ENCODE measurements around the gene PCDHGA10. TPM values are rescaled to one million over a fixed set of nuclear protein-coding genes. Genes with fewer than 3 reads are reported as not detected.
"Not testable (repeated sequence)": the region's sequence is repeated elsewhere in the genome, so short reads cannot be mapped to it uniquely, and the experiment has no call there.

PCDHGA10 gene
- total RNA-seq, 1 experiment from 2014 or later = 1.6 TPM

- Histone ChIP-seq H3K4me1 (no peaks in the 10 kb centered on the region), H3K9me3 (replicated peaks) (peaks cover 3% of the 10 kb centered on the region; the same call in 1 of the 2 replicates), H3K36me3 (peaks cover 16% of the 10 kb centered on the region), H3K27ac (no peak overlapping the region), H3K4me3 (no peak overlapping the region), H3K27me3 (no peaks in the 10 kb centered on the region)
- no peak for DNase-seq
These were observed 18.5 kb downstream of the PCDHGA10 start for GRCh38 chr5:141431286-141431685.

- not testable (repeated sequence) for H3K27ac ChIP-seq; H3K4me1 ChIP-seq; DNase-seq; H3K4me3 ChIP-seq; H3K9me3 ChIP-seq (replicated peaks); H3K27me3 ChIP-seq
- H3K36me3 ChIP-seq = peaks cover 14% of the 10 kb centered on the region
These were observed 19.5 kb downstream of the PCDHGA10 start for GRCh38 chr5:141432308-141432707.

- H3K27ac ChIP-seq; DNase-seq; H3K4me3 ChIP-seq; H3K9me3 ChIP-seq (replicated peaks); H3K27me3 ChIP-seq; H3K4me1 ChIP-seq: not testable (repeated sequence)
- H3K36me3 ChIP-seq = peaks cover 14% of the 10 kb centered on the region
These were observed 19.9 kb downstream of the PCDHGA10 start for GRCh38 chr5:141432726-141433125.

GRCh38 chr5:141434006-141434405 is 21.2 kb downstream of the PCDHGA10 start:
- H3K36me3 ChIP-seq = peaks cover 12% of the 10 kb centered on the region
- no peaks in the 10 kb centered on the region for H3K27me3 ChIP-seq
- no peaks in the 10 kb centered on the region for H3K4me1 ChIP-seq
- H3K9me3 ChIP-seq (replicated peaks) = peaks cover 3% of the 10 kb centered on the region; the same call in 1 of the 2 replicates
- H3K4me3 ChIP-seq = no peak overlapping the region
- no peak for DNase-seq
- H3K27ac ChIP-seq = no peak overlapping the region

- no peak overlapping the region for H3K4me3 ChIP-seq
- no peaks in the 10 kb centered on the region for H3K9me3 ChIP-seq (replicated peaks)
- no peaks in the 10 kb centered on the region for H3K4me1 ChIP-seq
- no peaks in the 10 kb centered on the region for H3K36me3 ChIP-seq
- no peak for DNase-seq
- no peak overlapping the region for H3K27ac ChIP-seq
- no peaks in the 10 kb centered on the region for H3K27me3 ChIP-seq
These were observed 24.4 kb downstream of the PCDHGA10 start for GRCh38 chr5:141437221-141437620.

- Histone ChIP-seq H3K9me3 (replicated peaks) (0 out of 2 replicates have a peak, but pooled peaks cover 2% of the 10 kb centered on the region), H3K4me3 (no peak overlapping the region), H3K27ac (no peak overlapping the region), H3K36me3 (no peaks in the 10 kb centered on the region), H3K27me3 (no peaks in the 10 kb centered on the region), H3K4me1 (no peaks in the 10 kb centered on the region)
- peak in 1 of 2 experiments; percentile 2 for DNase-seq
These were observed 26.8 kb downstream of the PCDHGA10 start for GRCh38 chr5:141439411-141440141.

- DNase-seq = no peak
- Histone ChIP-seq H3K4me1 (no peaks in the 10 kb centered on the region), H3K36me3 (no peaks in the 10 kb centered on the region), H3K9me3 (replicated peaks) (0 out of 2 replicates have a peak, but pooled peaks cover 4% of the 10 kb centered on the region), H3K4me3 (no peak overlapping the region), H3K27me3 (no peaks in the 10 kb centered on the region), H3K27ac (no peak overlapping the region)
These were observed 27.6 kb downstream of the PCDHGA10 start for GRCh38 chr5:141440341-141440740.

- DNase-seq = no peak
- Histone ChIP-seq H3K9me3 (replicated peaks) (0 out of 2 replicates have a peak, but pooled peaks cover 4% of the 10 kb centered on the region), H3K27me3 (no peaks in the 10 kb centered on the region), H3K27ac (no peak overlapping the region), H3K36me3 (no peaks in the 10 kb centered on the region), H3K4me1 (no peaks in the 10 kb centered on the region), H3K4me3 (no peak overlapping the region)
These were observed 28.9 kb downstream of the PCDHGA10 start for GRCh38 chr5:141441571-141442170.

GRCh38 chr5:141465351-141465750 is 52.6 kb downstream of the PCDHGA10 start:
- Histone ChIP-seq H3K27ac (no peak overlapping the region), H3K27me3 (no peaks in the 10 kb centered on the region), H3K4me1 (0 out of 2 replicates have a peak, but pooled peaks cover 2% of the 10 kb centered on the region), H3K9me3 (replicated peaks) (no peaks in the 10 kb centered on the region), H3K36me3 (no peaks in the 10 kb centered on the region), H3K4me3 (no peak overlapping the region)
- no peak for DNase-seq

Other genes with a start within 250 kb of the PCDHGA10 start
- 1.1 and 1.3 TPM in 2 replicates for gene PCDHB7, start 240.3 kb upstream of the PCDHGA10 start, total RNA-seq (2014; rRNA removed; shearing (Covaris generic))
- gene PCDHB8, start 235.2 kb upstream of the PCDHGA10 start, total RNA-seq (2014; rRNA removed; shearing (Covaris generic)) = 17.8 and 18.6 TPM in 2 replicates
- 5.6 and 6.8 TPM in 2 replicates for gene PCDHB16, start 230.6 kb upstream of the PCDHGA10 start, total RNA-seq (2014; rRNA removed; shearing (Covaris generic))
- 4.9 and 5.1 TPM in 2 replicates for gene PCDHB9, start 225.8 kb upstream of the PCDHGA10 start, total RNA-seq (2014; rRNA removed; shearing (Covaris generic))
- gene PCDHB10, start 220.6 kb upstream of the PCDHGA10 start, total RNA-seq (2014; rRNA removed; shearing (Covaris generic)) = 9.7 and 9.8 TPM in 2 replicates
- 8.9 and 9.8 TPM in 2 replicates for gene PCDHB11, start 213.4 kb upstream of the PCDHGA10 start, total RNA-seq (2014; rRNA removed; shearing (Covaris generic))
- 4.5 and 4.7 TPM in 2 replicates for gene PCDHB12, start 204.3 kb upstream of the PCDHGA10 start, total RNA-seq (2014; rRNA removed; shearing (Covaris generic))
- 3.0 and 3.2 TPM in 2 replicates for gene PCDHB13, start 199.1 kb upstream of the PCDHGA10 start, total RNA-seq (2014; rRNA removed; shearing (Covaris generic))
- 10.9 and 11.2 TPM in 2 replicates for gene PCDHB14, start 189.6 kb upstream of the PCDHGA10 start, total RNA-seq (2014; rRNA removed; shearing (Covaris generic))
- 0.86 and 0.91 TPM in 2 replicates for gene PCDHB15, start 167.6 kb upstream of the PCDHGA10 start, total RNA-seq (2014; rRNA removed; shearing (Covaris generic))
- gene SLC25A2, start 108.9 kb upstream of the PCDHGA10 start, total RNA-seq (2014; rRNA removed; shearing (Covaris generic)) = 0.08 TPM in 1 of 2 replicates, not detected in the other
- gene TAF7, start 92.2 kb upstream of the PCDHGA10 start, total RNA-seq (2014; rRNA removed; shearing (Covaris generic)) = 115 and 130 TPM in 2 replicates
- 3.5 and 3.6 TPM in 2 replicates for gene PCDHGA1, start 82.5 kb upstream of the PCDHGA10 start, total RNA-seq (2014; rRNA removed; shearing (Covaris generic))
- gene PCDHGA2, start 74.2 kb upstream of the PCDHGA10 start, total RNA-seq (2014; rRNA removed; shearing (Covaris generic)) = 0.71 and 1.0 TPM in 2 replicates
- gene PCDHGA3, start 69.2 kb upstream of the PCDHGA10 start, total RNA-seq (2014; rRNA removed; shearing (Covaris generic)) = 0.56 and 0.67 TPM in 2 replicates
- gene PCDHGB1, start 62.9 kb upstream of the PCDHGA10 start, total RNA-seq (2014; rRNA removed; shearing (Covaris generic)) = 21.1 and 23.4 TPM in 2 replicates
- gene PCDHGA4, start 58.0 kb upstream of the PCDHGA10 start, total RNA-seq (2014; rRNA removed; shearing (Covaris generic)) = 12.9 and 14.7 TPM in 2 replicates
- 8.9 and 9.8 TPM in 2 replicates for gene PCDHGB2, start 53.0 kb upstream of the PCDHGA10 start, total RNA-seq (2014; rRNA removed; shearing (Covaris generic))
- 4.7 and 6.9 TPM in 2 replicates for gene PCDHGA5, start 48.8 kb upstream of the PCDHGA10 start, total RNA-seq (2014; rRNA removed; shearing (Covaris generic))
- gene PCDHGB3, start 42.7 kb upstream of the PCDHGA10 start, total RNA-seq (2014; rRNA removed; shearing (Covaris generic)) = 5.2 and 7.4 TPM in 2 replicates
- 4.9 and 5.8 TPM in 2 replicates for gene PCDHGA6, start 39.1 kb upstream of the PCDHGA10 start, total RNA-seq (2014; rRNA removed; shearing (Covaris generic))
- 3.6 and 4.7 TPM in 2 replicates for gene PCDHGA7, start 30.2 kb upstream of the PCDHGA10 start, total RNA-seq (2014; rRNA removed; shearing (Covaris generic))
- gene PCDHGB4, start 25.3 kb upstream of the PCDHGA10 start, total RNA-seq (2014; rRNA removed; shearing (Covaris generic)) = 1.7 and 3.1 TPM in 2 replicates
- 3.3 and 3.4 TPM in 2 replicates for gene PCDHGA8, start 20.4 kb upstream of the PCDHGA10 start, total RNA-seq (2014; rRNA removed; shearing (Covaris generic))
- gene PCDHGB5, start 15.0 kb upstream of the PCDHGA10 start, total RNA-seq (2014; rRNA removed; shearing (Covaris generic)) = 1.6 and 2.2 TPM in 2 replicates
- 1.8 and 2.3 TPM in 2 replicates for gene PCDHGA9, start 10.2 kb upstream of the PCDHGA10 start, total RNA-seq (2014; rRNA removed; shearing (Covaris generic))
- gene PCDHGB6, start 5.0 kb upstream of the PCDHGA10 start, total RNA-seq (2014; rRNA removed; shearing (Covaris generic)) = 1.4 and 2.6 TPM in 2 replicates
- gene PCDHGB7, start 4.7 kb downstream of the PCDHGA10 start, total RNA-seq (2014; rRNA removed; shearing (Covaris generic)) = 0.91 and 1.8 TPM in 2 replicates
- gene PCDHGA11, start 8.1 kb downstream of the PCDHGA10 start, total RNA-seq (2014; rRNA removed; shearing (Covaris generic)) = 1.3 and 1.4 TPM in 2 replicates
- 1.2 and 1.4 TPM in 2 replicates for gene PCDHGA12, start 17.5 kb downstream of the PCDHGA10 start, total RNA-seq (2014; rRNA removed; shearing (Covaris generic))
- gene PCDHGC3, start 63.0 kb downstream of the PCDHGA10 start, total RNA-seq (2014; rRNA removed; shearing (Covaris generic)) = 105 and 109 TPM in 2 replicates
- gene PCDHGC4, start 72.0 kb downstream of the PCDHGA10 start, total RNA-seq (2014; rRNA removed; shearing (Covaris generic)) = 3.4 and 3.6 TPM in 2 replicates
- gene PCDHGC5, start 76.1 kb downstream of the PCDHGA10 start, total RNA-seq (2014; rRNA removed; shearing (Covaris generic)) = 1.3 and 2.8 TPM in 2 replicates
- gene DIAPH1, start 206.0 kb downstream of the PCDHGA10 start, total RNA-seq (2014; rRNA removed; shearing (Covaris generic)) = 54.4 and 56.2 TPM in 2 replicates
- 102 and 110 TPM in 2 replicates for gene HDAC3, start 223.9 kb downstream of the PCDHGA10 start, total RNA-seq (2014; rRNA removed; shearing (Covaris generic))
- 1.7 and 2.1 TPM in 2 replicates for gene RELL2, start 224.0 kb downstream of the PCDHGA10 start, total RNA-seq (2014; rRNA removed; shearing (Covaris generic))
- gene FCHSD1, start 238.4 kb downstream of the PCDHGA10 start, total RNA-seq (2014; rRNA removed; shearing (Covaris generic)) = 2.0 and 2.1 TPM in 2 replicates